Adrenal gland (tissue), 12 donors: ENCODE measurements around the gene OLFM2. TPM values are rescaled to one million over a fixed set of nuclear protein-coding genes. Genes with fewer than 3 reads are reported as not detected.

Experiments
- DNase-seq, 7 donors: peaks; one replicate each; pipeline ENCODE4 v3.0.0-alpha.2; 2019 to 2020
- H3K27ac ChIP-seq, 5 donors: fragments of 200-600 bp; sonication (generic) in 4 of 5; 1 replicate in 3 of 5; 2 replicates in 2 of 5; pipeline versions ENCODE4 v1.5.1 to v1.8.0; 2016 to 2020; ENCODE audit warnings: mild to moderate bottlenecking in 1 of 5
- H3K27me3 ChIP-seq: fragments of 200-600 bp; 2 replicates; pipeline ENCODE4 v1.8.0; 2021
- H3K36me3 ChIP-seq, 2 donors: fragments of 200-600 bp; replicated peaks in 1 of 2; 1 replicate in 1 of 2; 2 replicates in 1 of 2; pipeline versions ENCODE4 v1.5.1 to v1.8.0; 2018 to 2022
- H3K4me1 ChIP-seq, 2 donors: fragments of 200-600 bp; replicated peaks in 1 of 2; 1 replicate in 1 of 2; 2 replicates in 1 of 2; pipeline versions ENCODE4 v1.5.1 to v1.8.0; 2018 to 2021
- H3K4me3 ChIP-seq, 4 donors: fragments of 200-600 bp; sonication (generic) in 3 of 4; one replicate each; pipeline ENCODE4 v1.5.1; 2016 to 2018
- H3K9me3 ChIP-seq, 3 donors: fragments of 200-600 bp; sonication (generic) in 1 of 3; replicated peaks in 1 of 3; 1 replicate in 2 of 3; 2 replicates in 1 of 3; pipeline versions ENCODE4 v1.5.1 to v1.8.0; 2016 to 2021
- CTCF ChIP-seq, 6 experiments: fragments of 450-650 bp in 4 of 6; fragments of 200-600 bp in 2 of 6; sonication (generic) in 1 of 6; IDR thresholded peaks; 1 replicate in 5 of 6; 2 replicates in 1 of 6; pipeline versions ENCODE4 v1.5.1 to v1.8.0; 2016 to 2021; ENCODE audit warnings: antibody characterized with exemption in 6 of 6, mild to moderate bottlenecking in 2 of 6, moderate library complexity in 1 of 6
- POLR2A ChIP-seq, 2 donors: fragments of 450-650 bp; IDR thresholded peaks; one replicate each; pipeline ENCODE4 v1.6.1; 2017; ENCODE audit warnings: antibody characterized with exemption in 2 of 2, mild to moderate bottlenecking in 2 of 2, moderate library complexity in 1 of 2
- WGBS, 4 donors: extraction: QIAGEN DNeasy Blood & Tissue Kit in 2 of 4; methylation state at CpG; one replicate each; pipeline versions ENCODE4 v1.1.5 to v1.1.7; 2013 to 2017; 5-methylcytosine and 5-hydroxymethylcytosine counted together
- intact Hi-C, 2 donors: fragments of 100-400 bp; cut with DNase I; formaldehyde crosslinking; loops; one replicate each; pipeline versions ENCODE4 v1.14.1 to v1.15.0; 2022 to 2023
- polyA plus RNA-seq, 3 donors: library from polyadenylated mRNA; stranded (reverse); fragments of 200-250 nt in 2 of 3; fragments of 350-450 nt in 1 of 3; fragmentation: Illumina TruSeq in 1 of 3; extraction: RNeasy Lipid Tissue Mini Kit (QIAGEN cat#74804) in 1 of 3; gene quantifications; one replicate each; pipeline ENCODE4 v1.2.3, GENCODE V29; 2013 to 2014
- total RNA-seq, 9 donors: library from RNA; depleted of rRNA in 4 of 9; stranded (reverse); fragments of >200 nt in 4 of 9; fragments of 120-200 nt in 1 of 9; fragmentation: NEBNext Ultra II Directional in 1 of 9; extraction: Animal tissue kit (Norgen Biotek cat#: 25700) in 1 of 9; gene quantifications; one replicate each; pipeline versions ENCODE4 v1.1.0 to v1.2.4, GENCODE V29; 2013 to 2023
- donor health status: healthy with polysubstance abuse.
- donor health status: Bipolar disorder and iron deficiency.
- donor health status: DM: yes; HTN: yes; CAD: no.
- donor health status: DM: no; HTN: no; CAD: no.
- donor health status: DM: no; HTN: no; CAD: no.
- donor health status: DM: yes; HTN: yes; CAD: no.

Gene OLFM2
- total and polyA plus RNA-seq, 12 donors: 2.2 to 76.2 (median 51.5) TPM

- Histone ChIP-seq H3K9me3 (no peaks in the 10 kb centered on the region), H3K36me3 (no peaks in the 10 kb centered on the region), H3K4me1 (no peaks in the 10 kb centered on the region), H3K27ac (no peak overlapping the region), H3K27me3 (no peaks in the 10 kb centered on the region), H3K4me3 (no peak overlapping the region)
- TF ChIP-seq CTCF (IDR thresholded peaks at IDR 0.05) (no peak), POLR2A (IDR thresholded peaks at IDR 0.05) (no peak)
- intact Hi-C loops: no loop called here
- 0 to 64% (median 52%) methylated on average over 1 to 4 of the region's 4 CpGs for WGBS, 4 donors
- DNase-seq: no peak
Observed at GRCh38 chr19:9967326-9967725, 31.0 kb upstream of the OLFM2 start.

GRCh38 chr19:9966448-9966847, 30.1 kb upstream of the OLFM2 start:
- TF ChIP-seq POLR2A (IDR thresholded peaks at IDR 0.05) (no peak), CTCF (IDR thresholded peaks at IDR 0.05) (no peak)
- Histone ChIP-seq H3K27ac (no peak overlapping the region), H3K36me3 (no peaks in the 10 kb centered on the region), H3K9me3 (no peaks in the 10 kb centered on the region), H3K27me3 (no peaks in the 10 kb centered on the region), H3K4me3 (no peak overlapping the region), H3K4me1 (no peaks in the 10 kb centered on the region)
- intact Hi-C loops: no loop called here
- 4 to 21% (median 13%) methylated on average over 9 to 29 of the region's 29 CpGs for WGBS, 4 donors
- DNase-seq: no peak

- Histone ChIP-seq H3K9me3 (no peaks in the 10 kb centered on the region), H3K36me3 (no peaks in the 10 kb centered on the region), H3K27ac (no peak overlapping the region), H3K27me3 (no peaks in the 10 kb centered on the region), H3K4me1 (no peaks in the 10 kb centered on the region), H3K4me3 (no peak overlapping the region)
- intact Hi-C loops: no loop called here
- no peak for DNase-seq
- WGBS, 4 donors: 38 to 49% (median 44%) methylated on average over 11 to 14 of the region's 14 CpGs
- TF ChIP-seq POLR2A (IDR thresholded peaks at IDR 0.05) (no peak), CTCF (IDR thresholded peaks at IDR 0.05) (no peak)
Observed at GRCh38 chr19:9966024-9966423, 29.7 kb upstream of the OLFM2 start.

- no peak for DNase-seq
- no peaks in the 10 kb centered on the region for H3K27me3 ChIP-seq
- no peaks in the 10 kb centered on the region for H3K4me1 ChIP-seq
- no peak overlapping the region for H3K4me3 ChIP-seq
- no peak overlapping the region for H3K27ac ChIP-seq
- WGBS, 4 donors: 56 to 70% (median 62%) methylated on average over 7 of the region's 7 CpGs
- no peaks in the 10 kb centered on the region for H3K36me3 ChIP-seq
- intact Hi-C loops: no loop called here
- no peaks in the 10 kb centered on the region for H3K9me3 ChIP-seq
- TF ChIP-seq POLR2A (IDR thresholded peaks at IDR 0.05) (no peak), CTCF (IDR thresholded peaks at IDR 0.05) (no peak)
Observed at GRCh38 chr19:9962623-9963290, 26.4 kb upstream of the OLFM2 start.
